Parathyroid adenoma (tissue), 2 donors: Measurements from ENCODE around the gene ADGRV1.

Experiments used
- H2AFZ ChIP-seq: fragments of 300-600 bp; sonication (generic); one replicate; pipeline ENCODE4 v1.7.0; 2017; ENCODE audit warnings: antibody characterized with exemption, mild to moderate bottlenecking
- H3K27ac ChIP-seq: fragments of 300-600 bp; sonication (generic); one replicate; pipeline ENCODE4 v1.7.0; 2017
- H3K27me3 ChIP-seq: fragments of 300-600 bp; sonication (generic); one replicate; pipeline ENCODE4 v1.7.0; 2017; ENCODE audit warnings: low read length; ENCODE audit not compliant: control insufficient read depth, insufficient read depth
- H3K36me3 ChIP-seq: fragments of 300-600 bp; sonication (generic); one replicate; pipeline ENCODE4 v1.7.0; 2017; ENCODE audit warnings: low read length; ENCODE audit not compliant: control insufficient read depth, insufficient read depth
- H3K4me1 ChIP-seq: fragments of 300-600 bp; sonication (generic); one replicate; pipeline ENCODE4 v1.7.0; 2017; ENCODE audit warnings: control low read depth
- H3K4me2 ChIP-seq: fragments of 300-600 bp; sonication (generic); one replicate; pipeline ENCODE4 v1.7.0; 2017; ENCODE audit warnings: low read length
- H3K4me3 ChIP-seq: fragments of 300-600 bp; sonication (generic); one replicate; pipeline ENCODE4 v1.7.0; 2017; ENCODE audit warnings: low read depth, low read length
- H3K79me2 ChIP-seq: fragments of 300-600 bp; sonication (generic); one replicate; pipeline ENCODE4 v1.7.0; 2017; ENCODE audit warnings: control low read depth
- H3K9ac ChIP-seq: fragments of 300-600 bp; sonication (generic); one replicate; pipeline ENCODE4 v1.7.0; 2017; ENCODE audit warnings: mild to moderate bottlenecking
- H3K9me3 ChIP-seq: fragments of 300-600 bp; sonication (generic); one replicate; pipeline ENCODE4 v1.7.0; 2017; ENCODE audit warnings: low read length; ENCODE audit not compliant: control insufficient read depth
- TF ChIP-seq, protein P1 (sequence below): fragments of 300-600 bp; sonication (generic); IDR thresholded peaks from one replicate; pipeline ENCODE4 v1.7.0; 2017; ENCODE audit warnings: antibody characterized with exemption, mild to moderate bottlenecking
- donor health status: primary hyperparathyroidism.

ADGRV1 gene

DNA sequence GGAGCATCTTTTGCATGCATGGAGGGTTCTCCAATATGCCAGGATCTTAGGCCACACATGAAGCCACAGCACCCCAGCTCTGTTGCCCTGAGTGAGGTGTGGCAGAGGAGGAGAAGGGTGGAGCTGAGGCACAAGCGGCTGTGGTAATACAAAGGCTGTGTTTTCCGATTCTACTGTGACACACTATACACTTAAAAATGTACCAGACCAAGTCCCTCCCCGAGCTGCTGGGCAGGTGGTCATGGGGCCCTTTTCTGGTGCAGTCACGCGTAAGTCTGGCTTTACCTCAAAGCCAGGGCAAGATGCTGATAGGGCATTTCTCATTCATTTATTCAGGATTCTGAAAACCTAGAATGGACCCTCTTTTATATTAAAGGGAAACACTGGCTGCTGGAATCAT is 3.7 kb downstream of the ADGRV1 start:
- Histone ChIP-seq H3K27ac (no peak overlapping the region), H3K4me1 (no peaks in the 10 kb centered on the region), H3K36me3 (no peaks in the 10 kb centered on the region), H3K9ac (no peak overlapping the region), H3K79me2 (no peaks in the 10 kb centered on the region), H2AFZ (no peak overlapping the region), H3K4me2 (no peak overlapping the region), H3K4me3 (no peak overlapping the region), H3K27me3 (no peaks in the 10 kb centered on the region), H3K9me3 (no peaks in the 10 kb centered on the region)
- TF ChIP-seq, protein P1, sequence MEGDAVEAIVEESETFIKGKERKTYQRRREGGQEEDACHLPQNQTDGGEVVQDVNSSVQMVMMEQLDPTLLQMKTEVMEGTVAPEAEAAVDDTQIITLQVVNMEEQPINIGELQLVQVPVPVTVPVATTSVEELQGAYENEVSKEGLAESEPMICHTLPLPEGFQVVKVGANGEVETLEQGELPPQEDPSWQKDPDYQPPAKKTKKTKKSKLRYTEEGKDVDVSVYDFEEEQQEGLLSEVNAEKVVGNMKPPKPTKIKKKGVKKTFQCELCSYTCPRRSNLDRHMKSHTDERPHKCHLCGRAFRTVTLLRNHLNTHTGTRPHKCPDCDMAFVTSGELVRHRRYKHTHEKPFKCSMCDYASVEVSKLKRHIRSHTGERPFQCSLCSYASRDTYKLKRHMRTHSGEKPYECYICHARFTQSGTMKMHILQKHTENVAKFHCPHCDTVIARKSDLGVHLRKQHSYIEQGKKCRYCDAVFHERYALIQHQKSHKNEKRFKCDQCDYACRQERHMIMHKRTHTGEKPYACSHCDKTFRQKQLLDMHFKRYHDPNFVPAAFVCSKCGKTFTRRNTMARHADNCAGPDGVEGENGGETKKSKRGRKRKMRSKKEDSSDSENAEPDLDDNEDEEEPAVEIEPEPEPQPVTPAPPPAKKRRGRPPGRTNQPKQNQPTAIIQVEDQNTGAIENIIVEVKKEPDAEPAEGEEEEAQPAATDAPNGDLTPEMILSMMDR: no peak

DNA sequence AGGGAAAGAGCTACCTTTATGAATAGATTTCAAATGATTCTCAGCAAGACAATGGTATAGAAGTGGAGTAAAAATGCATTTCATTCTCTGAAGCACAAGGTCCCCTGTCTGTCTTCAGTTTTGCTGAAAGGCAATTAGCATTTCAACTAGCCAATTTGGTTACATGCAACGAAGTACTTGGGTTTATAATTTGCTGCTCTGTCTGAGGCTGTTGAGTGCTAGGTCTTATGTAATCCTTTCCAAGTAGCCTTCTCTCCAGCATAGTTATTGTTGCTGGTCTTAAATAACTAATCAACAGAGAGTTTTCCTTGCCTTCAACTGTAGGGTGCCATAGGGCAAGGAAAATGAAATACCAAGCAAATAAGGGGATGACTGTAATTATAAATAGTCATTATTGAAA is 4.5 kb downstream of the ADGRV1 start:
- no peak overlapping the region for H3K9ac ChIP-seq
- H3K36me3 ChIP-seq: no peaks in the 10 kb centered on the region
- no peak overlapping the region for H2AFZ ChIP-seq
- H3K4me2 ChIP-seq: no peak overlapping the region
- H3K4me3 ChIP-seq: no peak overlapping the region
- TF ChIP-seq, protein P1: no peak
- H3K27ac ChIP-seq: no peak overlapping the region
- no peaks in the 10 kb centered on the region for H3K4me1 ChIP-seq
- H3K27me3 ChIP-seq: no peaks in the 10 kb centered on the region
- no peaks in the 10 kb centered on the region for H3K9me3 ChIP-seq
- H3K79me2 ChIP-seq: no peaks in the 10 kb centered on the region

DNA sequence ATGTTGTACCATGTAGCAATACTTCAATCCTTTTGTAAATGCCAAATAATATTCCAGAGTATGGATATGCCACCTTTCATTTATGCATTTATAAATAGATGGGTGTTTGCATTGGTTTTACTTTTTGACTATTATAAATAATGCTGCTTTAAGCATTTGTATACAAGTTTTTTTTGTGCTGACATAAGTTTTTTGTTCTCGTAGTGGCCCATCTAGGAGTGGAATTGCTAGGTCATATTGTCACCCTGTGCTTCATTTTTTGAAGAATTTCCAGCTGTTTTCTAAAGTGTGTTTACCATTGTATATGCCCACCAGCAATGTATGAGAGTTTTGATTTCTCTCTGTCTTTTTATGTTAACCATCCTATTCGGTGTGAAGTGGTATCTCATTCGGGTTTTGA is 6.9 kb downstream of the ADGRV1 start:
- H3K4me1 ChIP-seq: no peaks in the 10 kb centered on the region
- no peak overlapping the region for H3K4me2 ChIP-seq
- TF ChIP-seq, protein P1: no peak
- no peaks in the 10 kb centered on the region for H3K9me3 ChIP-seq
- no peaks in the 10 kb centered on the region for H3K27me3 ChIP-seq
- H2AFZ ChIP-seq: no peak overlapping the region
- H3K4me3 ChIP-seq: no peak overlapping the region
- H3K9ac ChIP-seq: no peak overlapping the region
- H3K36me3 ChIP-seq: no peaks in the 10 kb centered on the region
- no peak overlapping the region for H3K27ac ChIP-seq
- H3K79me2 ChIP-seq: no peaks in the 10 kb centered on the region

DNA sequence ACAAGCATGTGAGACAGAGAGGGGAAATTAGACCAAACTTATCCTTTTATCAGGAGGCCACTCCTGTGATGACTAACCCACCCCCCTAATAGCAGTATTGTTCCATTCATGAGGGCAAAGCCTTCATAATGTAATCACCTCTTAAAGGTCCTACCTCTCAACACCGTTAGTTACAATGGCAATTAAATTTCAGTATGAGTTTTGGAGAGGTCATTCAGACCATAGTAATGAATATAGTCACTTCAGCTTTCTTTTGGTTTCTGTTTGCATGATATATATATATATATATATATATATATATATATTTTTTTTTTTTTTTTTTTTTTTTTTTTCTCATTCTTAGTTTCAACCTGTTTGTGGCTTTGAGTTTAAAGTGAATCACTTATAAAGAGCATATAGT is 10.5 kb downstream of the ADGRV1 start:
- Histone ChIP-seq H3K27me3 (no peaks in the 10 kb centered on the region), H3K27ac (no peak overlapping the region), H3K9ac (no peak overlapping the region), H3K4me3 (no peak overlapping the region), H2AFZ (no peak overlapping the region), H3K36me3 (no peaks in the 10 kb centered on the region), H3K9me3 (no peaks in the 10 kb centered on the region), H3K79me2 (no peaks in the 10 kb centered on the region), H3K4me1 (no peaks in the 10 kb centered on the region), H3K4me2 (no peak overlapping the region)
- TF ChIP-seq, protein P1: no peak

DNA sequence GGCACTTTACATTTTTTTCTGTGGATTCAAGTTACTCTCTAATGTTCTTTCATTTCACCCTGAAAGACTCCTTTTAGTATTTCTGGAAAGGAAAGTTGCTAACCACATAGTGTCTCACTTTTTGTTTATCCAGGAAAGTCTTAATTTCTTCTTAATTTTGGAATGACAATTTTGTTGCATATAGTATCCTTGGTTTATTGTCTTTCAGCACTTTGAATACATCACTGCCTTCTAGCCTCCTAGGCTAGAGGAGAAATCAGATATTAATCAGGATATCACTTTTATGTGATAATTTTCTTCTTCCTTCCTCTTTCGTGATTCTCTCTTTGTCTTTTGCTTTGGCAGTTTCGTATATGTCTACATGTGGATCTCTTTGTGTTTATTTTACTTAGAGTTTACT is 11.4 kb downstream of the ADGRV1 start:
- no peaks in the 10 kb centered on the region for H3K27me3 ChIP-seq
- no peak overlapping the region for H3K9ac ChIP-seq
- H3K4me1 ChIP-seq: no peaks in the 10 kb centered on the region
- H3K9me3 ChIP-seq: no peaks in the 10 kb centered on the region
- no peak overlapping the region for H2AFZ ChIP-seq
- no peaks in the 10 kb centered on the region for H3K79me2 ChIP-seq
- H3K4me2 ChIP-seq: no peak overlapping the region
- no peak overlapping the region for H3K27ac ChIP-seq
- no peaks in the 10 kb centered on the region for H3K36me3 ChIP-seq
- TF ChIP-seq, protein P1: no peak
- no peak overlapping the region for H3K4me3 ChIP-seq
